Measurements from ENCODE around the gene CNPY1. TPM values are rescaled to one million over a fixed set of nuclear protein-coding genes. Genes with fewer than 3 reads are reported as not detected.

CNPY1 gene
- total and polyA plus RNA-seq, 9 of the 15 experiments (the other 6 are each of a cell fraction or from before 2014, with no cell fraction given), result not detected

GRCh38 chr7:155513543-155514285 lies 32.6 kb downstream of the CNPY1 start:
- H3K27me3 ChIP-seq (ENCODE audit: control insufficient read depth in 2 of 2, insufficient read depth in 2 of 2, low read length in 2 of 2), result peaks cover 56 to 71% of the 10 kb centered on the region in 2 experiments
- H3K4me1 ChIP-seq (replicated peaks in 1 of 2; ENCODE audit: control insufficient read depth in 2 of 2, insufficient read depth in 2 of 2, low read length in 2 of 2), result peaks cover 0 to 7% of the 10 kb centered on the region in 2 experiments; a peak in 1 of 5 replicates
- no peaks in the 10 kb centered on the region for H3K9me1 ChIP-seq (ENCODE audit: control insufficient read depth, insufficient read depth, low read length)
- no TSS peak for BruUV-seq (replicated peaks)
- no peak overlapping the region for H3K9ac ChIP-seq (ENCODE audit: insufficient read depth in 1 of 2, low read depth in 2 of 2, low read length in 2 of 2)
- no peak overlapping the region for H3K4me2 ChIP-seq (ENCODE audit: insufficient read depth, low read length)
- DNase-seq (ENCODE audit: extremely low read depth in 1 of 4, low spot score in 3 of 4) (no peak), FAIRE-seq (no peak), ATAC-seq (no peak)
- H3K4me3 ChIP-seq, result no peak overlapping the region
- peaks cover 7% of the 10 kb centered on the region; the same call in 1 of the 2 replicates for H4K20me1 ChIP-seq (replicated peaks; ENCODE audit: control insufficient read depth, insufficient read depth, low read length)
- CTCF ChIA-PET (ENCODE audit: low intra/inter-chr PET ratio), result no interaction called here
- POLR2A ChIA-PET, result interaction anchor here (0.7 kb wide), 1 partner anchor 7 kb away, joined by 3 read pairs; no protein-coding TSS in a partner anchor
- WGBS (ENCODE audit: insufficient coverage, low coverage, missing lambda C conversion rate), result under 1% methylated on average over 13 of the region's 13 CpGs
- TF ChIP-seq CBX8 (IDR thresholded peaks at IDR 0.05; ENCODE audit: borderline replicate concordance, extremely low read depth, low read depth, low read length, poor library complexity, severe bottlenecking), result peak; percentile 74
- no peak for TF ChIP-seq ZNF764 (CRISPR knock-in tag; IDR thresholded peaks at IDR 0.05; ENCODE audit: low read depth)
- TF ChIP-seq, protein P1, sequence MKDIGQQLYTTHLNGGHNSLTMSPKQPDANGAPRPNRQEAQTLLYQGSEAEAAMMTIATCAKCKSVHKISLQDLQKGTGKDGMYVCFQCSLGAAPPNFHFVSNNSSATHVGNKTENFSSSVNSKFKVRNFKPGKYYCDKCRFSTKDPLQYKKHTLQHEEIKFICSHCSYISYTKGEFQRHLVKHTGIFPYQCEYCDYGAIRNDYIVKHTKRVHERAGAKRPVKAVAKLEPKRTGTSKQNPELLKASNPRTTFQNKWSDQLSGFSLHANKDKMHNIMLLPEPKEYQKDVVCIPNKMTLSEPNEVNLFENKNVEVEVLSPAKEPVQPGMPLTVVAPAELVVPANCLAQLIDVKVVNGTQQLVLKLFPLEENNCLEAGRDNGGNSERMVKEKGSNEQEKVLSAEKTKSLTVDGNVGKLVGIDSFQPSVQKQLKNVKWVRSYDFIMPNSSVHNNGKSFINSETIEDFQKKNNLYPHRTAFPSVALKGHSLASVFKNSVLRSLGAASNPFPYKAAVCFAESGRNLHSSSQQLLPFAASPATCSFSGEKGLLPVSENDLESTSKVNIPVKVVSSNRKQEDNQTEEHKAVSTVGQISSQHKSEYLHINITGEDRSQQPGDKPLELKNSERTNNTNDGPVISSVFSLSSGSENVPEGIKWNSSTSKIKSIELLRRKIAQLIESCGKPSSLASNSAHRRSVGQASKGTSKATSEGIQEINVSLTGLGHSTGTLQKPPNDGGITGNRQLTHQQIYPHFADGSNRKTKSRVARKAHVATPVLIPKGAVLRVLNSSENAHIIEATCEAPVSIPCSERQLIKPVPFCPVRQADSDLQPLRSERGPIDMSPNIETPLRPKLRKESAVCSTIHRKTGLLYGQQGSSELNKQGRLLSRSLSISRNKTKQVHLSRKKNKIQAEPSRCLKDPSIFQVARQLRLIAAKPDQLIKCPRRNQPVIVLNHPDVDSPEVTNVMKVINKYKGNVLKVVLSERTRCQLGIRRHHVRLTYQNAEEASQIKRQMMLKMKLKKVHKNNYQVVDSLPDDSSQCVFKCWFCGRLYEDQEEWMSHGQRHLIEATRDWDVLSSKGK (CRISPR knock-in tag; IDR thresholded peaks at IDR 0.05), result no peak
- 0 out of 2 replicates have a peak, but pooled peaks have one; percentile 51 for TF ChIP-seq EZH2 (IDR thresholded peaks at IDR 0.05; ENCODE audit: borderline replicate concordance, low read depth, low read length)
- no peak for TF ChIP-seq ARHGAP35 (IDR thresholded peaks at IDR 0.05; ENCODE audit: partially characterized antibody)
- TF ChIP-seq CHCHD3 (CRISPR knock-in tag; IDR thresholded peaks at IDR 0.05), result no peak
- TF ChIP-seq TEAD4 (IDR thresholded peaks at IDR 0.05; ENCODE audit: low read length), result no peak
- TF ChIP-seq TEAD4 (CRISPR knock-in tag; IDR thresholded peaks at IDR 0.05; ENCODE audit: borderline replicate concordance), result no peak
- no peak for TF ChIP-seq ELF1 (tag; IDR thresholded peaks at IDR 0.05)
- no peak for TF ChIP-seq LARP7 (IDR thresholded peaks at IDR 0.05)
- no peak for TF ChIP-seq NELFE (IDR thresholded peaks at IDR 0.05; ENCODE audit: insufficient read depth, insufficient read length)
- peak; percentile 22 for TF ChIP-seq CBX2 (IDR thresholded peaks at IDR 0.05; ENCODE audit: insufficient read depth, low read length, poor library complexity, severe bottlenecking)
- H3K27ac ChIP-seq (ENCODE audit: extremely low read depth, low read depth, low read length), result no peak overlapping the region
- no peak overlapping the region for H2AFZ ChIP-seq (ENCODE audit: low read depth, low read length)
- H3K36me3 ChIP-seq (ENCODE audit: control insufficient read depth, insufficient read depth, low read length), result no peaks in the 10 kb centered on the region
- in situ Hi-C loops (cut with MboI) (no loop called here), intact Hi-C loops (cut with micrococcal nuclease) (no loop called here)
- H3K9me3 ChIP-seq (replicated peaks; ENCODE audit: control insufficient read depth, insufficient read depth, low read depth, low read length), result no peaks in the 10 kb centered on the region
- H3K79me2 ChIP-seq (ENCODE audit: control insufficient read depth, insufficient read depth, low read length), result no peaks in the 10 kb centered on the region

All from K562 (cell line).